Spleen (tissue), 11 donors: ENCODE data around the gene RANBP9. TPM values are rescaled to one million over a fixed set of nuclear protein-coding genes. Genes with fewer than 3 reads are reported as not detected.

Experiments used
- DNase-seq: peaks from one replicate; pipeline ENCODE4 v3.0.0-alpha.2; 2020
- H3K27ac ChIP-seq, 8 donors: fragments of 200-600 bp; sonication (generic) in 7 of 8; 1 replicate in 4 of 8; 2 replicates in 4 of 8; pipeline versions ENCODE4 v1.5.0 to v1.8.0; 2016 to 2021; ENCODE audit warnings: inconsistent platforms in 4 of 8, mild to moderate bottlenecking in 4 of 8, moderate library complexity in 1 of 8
- H3K27me3 ChIP-seq, 7 donors: fragments of 200-600 bp; sonication (generic) in 6 of 7; replicated peaks in 1 of 7; 1 replicate in 4 of 7; 2 replicates in 3 of 7; pipeline versions ENCODE4 v1.5.0 to v1.8.0; 2016 to 2021; ENCODE audit warnings: inconsistent platforms in 3 of 7, mild to moderate bottlenecking in 1 of 7
- H3K36me3 ChIP-seq, 6 donors: fragments of 200-600 bp; sonication (generic) in 5 of 6; 1 replicate in 4 of 6; 2 replicates in 2 of 6; pipeline versions ENCODE4 v1.5.0 to v1.8.0; 2016 to 2021; ENCODE audit warnings: inconsistent platforms in 2 of 6
- H3K4me1 ChIP-seq, 6 donors: fragments of 200-600 bp; sonication (generic) in 5 of 6; 1 replicate in 3 of 6; 2 replicates in 3 of 6; pipeline versions ENCODE4 v1.5.0 to v1.8.0; 2016 to 2021; ENCODE audit warnings: inconsistent platforms in 3 of 6
- H3K4me3 ChIP-seq, 8 donors: fragments of 200-600 bp; sonication (generic) in 7 of 8; 1 replicate in 4 of 8; 2 replicates in 4 of 8; pipeline versions ENCODE4 v1.5.0 to v1.8.0; 2016 to 2021; ENCODE audit warnings: inconsistent platforms in 4 of 8, mild to moderate bottlenecking in 4 of 8, moderate library complexity in 2 of 8
- H3K9me3 ChIP-seq, 8 donors: fragments of 200-600 bp; sonication (generic) in 7 of 8; 1 replicate in 4 of 8; 2 replicates in 4 of 8; pipeline versions ENCODE4 v1.5.0 to v1.8.0; 2016 to 2021; ENCODE audit warnings: inconsistent platforms in 4 of 8
- CTCF ChIP-seq, 11 experiments: fragments of 200-600 bp in 7 of 11; fragments of 450-650 bp in 4 of 11; sonication (generic) in 4 of 11; IDR thresholded peaks in 8 of 11; conservative IDR thresholded peaks in 3 of 11; 1 replicate in 7 of 11; 2 replicates in 4 of 11; pipeline versions ENCODE4 v1.4.0 to v1.8.0; 2016 to 2021; ENCODE audit warnings: antibody characterized with exemption in 11 of 11, inconsistent platforms in 4 of 11, mild to moderate bottlenecking in 1 of 11
- POLR2A ChIP-seq, 3 donors: fragments of 450-650 bp; IDR thresholded peaks; one replicate each; pipeline ENCODE4 v1.5.1; 2017; ENCODE audit warnings: antibody characterized with exemption in 3 of 3, mild to moderate bottlenecking in 1 of 3
- POLR2AphosphoS5 ChIP-seq, 3 donors: sonication (generic); formaldehyde crosslinking; IDR thresholded peaks; one replicate each; pipeline ENCODE4 v1.5.1; 2017; ENCODE audit warnings: antibody characterized with exemption in 3 of 3
- WGBS, 5 donors: extraction: QIAGEN DNeasy Blood & Tissue Kit in 3 of 5; methylation state at CpG; one replicate each; pipeline versions ENCODE4 v1.1.5 to v1.1.7; 2013 to 2018; 5-methylcytosine and 5-hydroxymethylcytosine counted together
- intact Hi-C: fragments of 100-400 bp; cut with DNase I; formaldehyde crosslinking; loops from one replicate; pipeline ENCODE4 v1.15.0; 2023; ENCODE audit warnings: low total_unique reads
- polyA plus RNA-seq, 3 donors: library from polyadenylated mRNA; stranded (reverse); fragments of 200-250 nt; gene quantifications; one replicate each; pipeline ENCODE4 v1.2.1, GENCODE V29; 2013
- total RNA-seq, 7 donors: library from RNA; depleted of rRNA in 3 of 7; stranded (reverse); fragments of >200 nt in 3 of 7; fragmentation: NEBNext Ultra II Directional in 4 of 7; extraction: Animal tissue kit (Norgen Biotek cat#: 25700) in 4 of 7; gene quantifications; one replicate each; pipeline versions ENCODE4 v1.1.0 to v1.2.1, GENCODE V29; 2016 to 2021
- donor health status: healthy with polysubstance abuse.
- donor health status: DM: no; HTN: no; CAD: no; lungs with moderate emphysema.
- donor health status: DM: no; HTN: no; CAD: no.
- donor health status: Bipolar disorder and iron deficiency.
- donor health status: healthy.
- donor health status: DM: no; HTN: no; CAD: no.
- donor health status: DM: yes; HTN: yes; CAD: no.

RANBP9 gene
- total and polyA plus RNA-seq, 10 donors, result 13.4 to 41.8 (median 34.6) TPM

GRCh38 chr6:13638626-13639025 lies 73.0 kb downstream of the RANBP9 start:
- peak overlapping the region in 6 of 8 donors; percentile 20 to 76 (median 70) for H3K27ac ChIP-seq
- H3K4me3 ChIP-seq, result no peak overlapping the region
- H3K9me3 ChIP-seq, result no peaks in the 10 kb centered on the region
- intact Hi-C loops, result no loop called here
- TF ChIP-seq POLR2A (IDR thresholded peaks at IDR 0.05), result no peak
- no peak for TF ChIP-seq POLR2AphosphoS5 (IDR thresholded peaks at IDR 0.05)
- no peak for TF ChIP-seq CTCF (IDR thresholded peaks at IDR 0.05 in 8 of 11, conservative IDR thresholded peaks at IDR 0.05 in 3 of 11)
- H3K4me1 ChIP-seq, result peaks cover 0 to 46% (median 12%) of the 10 kb centered on the region in 6 donors
- peaks cover 0 to 79% (median 35%) of the 10 kb centered on the region in 6 donors for H3K36me3 ChIP-seq
- DNase-seq, result no peak
- 46 to 90% (median 80%) methylated on average over 4 of the region's 4 CpGs for WGBS, 5 donors
- H3K27me3 ChIP-seq, result no peaks in the 10 kb centered on the region

- H3K27me3 ChIP-seq, result no peaks in the 10 kb centered on the region
- no peak overlapping the region for H3K4me3 ChIP-seq
- H3K4me1 ChIP-seq, result peaks cover 0 to 46% (median 12%) of the 10 kb centered on the region in 6 donors
- no peak for TF ChIP-seq POLR2A (IDR thresholded peaks at IDR 0.05)
- TF ChIP-seq CTCF (IDR thresholded peaks at IDR 0.05 in 8 of 11, conservative IDR thresholded peaks at IDR 0.05 in 3 of 11), result no peak
- no peak for TF ChIP-seq POLR2AphosphoS5 (IDR thresholded peaks at IDR 0.05)
- peak overlapping the region in 6 of 8 donors; percentile 20 to 76 (median 70) for H3K27ac ChIP-seq
- H3K36me3 ChIP-seq, result peaks cover 0 to 79% (median 34%) of the 10 kb centered on the region in 6 donors
- H3K9me3 ChIP-seq, result no peaks in the 10 kb centered on the region
- DNase-seq, result no peak
- WGBS, 5 donors, result 66 to 96% (median 89%) methylated on average over 1 of the region's 1 CpG
- intact Hi-C loops, result no loop called here
Measured at GRCh38 chr6:13638014-13638413, 73.6 kb downstream of the RANBP9 start.

- Histone ChIP-seq H3K27ac (peak overlapping the region in 6 of 8 donors; percentile 11 to 76 (median 67)), H3K36me3 (peaks cover 0 to 83% (median 44%) of the 10 kb centered on the region in 6 donors), H3K9me3 (no peaks in the 10 kb centered on the region), H3K27me3 (no peaks in the 10 kb centered on the region), H3K4me3 (peak overlapping the region in 1 of 8 donors; percentile 1), H3K4me1 (peaks cover 0 to 47% (median 12%) of the 10 kb centered on the region in 6 donors)
- WGBS, 5 donors, result 45 to 66% (median 64%) methylated on average over 4 of the region's 4 CpGs
- no peak for TF ChIP-seq POLR2A (IDR thresholded peaks at IDR 0.05)
- TF ChIP-seq CTCF (IDR thresholded peaks at IDR 0.05 in 8 of 11, conservative IDR thresholded peaks at IDR 0.05 in 3 of 11), result no peak
- no peak for TF ChIP-seq POLR2AphosphoS5 (IDR thresholded peaks at IDR 0.05)
- intact Hi-C loops, result no loop called here
- no peak for DNase-seq
Measured at GRCh38 chr6:13635948-13636658, 75.5 kb downstream of the RANBP9 start.

GRCh38 chr6:13633343-13633742 lies 78.3 kb downstream of the RANBP9 start:
- intact Hi-C loops, result no loop called here
- Histone ChIP-seq H3K9me3 (no peaks in the 10 kb centered on the region), H3K27me3 (no peaks in the 10 kb centered on the region), H3K36me3 (peaks cover 0 to 84% (median 39%) of the 10 kb centered on the region in 6 donors), H3K27ac (no peak overlapping the region), H3K4me1 (peaks cover 0 to 42% (median 12%) of the 10 kb centered on the region in 6 donors), H3K4me3 (no peak overlapping the region)
- TF ChIP-seq POLR2A (IDR thresholded peaks at IDR 0.05), result no peak
- no peak for TF ChIP-seq CTCF (IDR thresholded peaks at IDR 0.05 in 8 of 11, conservative IDR thresholded peaks at IDR 0.05 in 3 of 11)
- no peak for TF ChIP-seq POLR2AphosphoS5 (IDR thresholded peaks at IDR 0.05)
- DNase-seq, result no peak
- 94 to 99% (median 97%) methylated on average over 2 of the region's 2 CpGs for WGBS, 5 donors
